Measurements from ENCODE around the gene FANCB. TPM values are rescaled to one million over a fixed set of nuclear protein-coding genes. Genes with fewer than 3 reads are reported as not detected.

FANCB gene
- 1.6 and 4.5 TPM in 2 replicates for total RNA-seq (ENCODE audit: low replicate concordance)

GRCh38 chrX:14872851-14873675 is at the start of gene FANCB, which contains the start of gene MOSPD2:
Gene FANCB (minus strand): TSS chrX:14873069. CDS start chrX:14865510, 7,559 bp downstream.
Gene MOSPD2 (plus strand): TSS chrX:14873421. CDS start chrX:14873529, 108 bp downstream.

Other genes starting within 250 kb of the FANCB start
- gene MOSPD2, start 352 bp upstream of the FANCB start, total RNA-seq (ENCODE audit: low replicate concordance), result 8.0 and 12.8 TPM in 2 replicates

Measured in smooth muscle cell of the coronary artery (primary cell).